T-cell (primary cell): ENCODE results near the gene B3GNT7. TPM values are rescaled to one million over a fixed set of nuclear protein-coding genes. Genes with fewer than 3 reads are reported as not detected.
A peak's percentile ranks its signal among the peaks of the same experiment; 100 is the strongest.

Source experiments
- ATAC-seq, 4 experiments: fragments of 200-7000 bp in 3 of 4; fragments of 150-1000 bp in 1 of 4; cut with Tn5 transposase; replicated peaks in 1 of 4; 1 replicate in 3 of 4; 2 replicates in 1 of 4; pipeline ENCODE4 v1.10.0; 2021; ENCODE audit warnings: moderate library complexity in 3 of 4, mild to moderate bottlenecking in 2 of 4, moderate number of reproducible peaks in 1 of 4
- CTCF ChIA-PET, 2 donors: fragments of 300-600 bp; sonication (Branson Sonifier 250); formaldehyde crosslinking; loops; one replicate each; lab custom pipeline; 2022; ENCODE audit warnings: antibody characterized with exemption in 2 of 2; lab: Charles Lee
- POLR2A ChIA-PET, 2 donors: fragments of 300-600 bp; sonication (Branson Sonifier 250); formaldehyde crosslinking; loops; one replicate each; lab custom pipeline; 2022; ENCODE audit warnings: antibody characterized with exemption in 2 of 2; lab: Charles Lee
- DNase-seq, 35 experiments: peaks; one replicate each; pipeline versions ENCODE4 v3.0.0 to v3.0.0-alpha.2; 2013 to 2023
- H3K27ac ChIP-seq: one replicate; pipeline ENCODE4 v1.5.1; 2013; ENCODE audit warnings: low read length
- H3K27me3 ChIP-seq, 2 experiments: replicated peaks in 1 of 2; 1 replicate in 1 of 2; 2 replicates in 1 of 2; pipeline versions ENCODE4 v1.6.1 to v1.7.0; 2013; ENCODE audit warnings: low read length in 1 of 2, mixed read lengths in 1 of 2; ENCODE audit not compliant: control insufficient read depth in 2 of 2, insufficient read depth in 2 of 2; ENCODE audit errors: extremely low read depth in 1 of 2
- H3K36me3 ChIP-seq, 2 donors: 1 replicate in 1 of 2; 2 replicates in 1 of 2; pipeline versions ENCODE4 v1.6.1 to v1.7.0; 2013; ENCODE audit warnings: low read length in 1 of 2; ENCODE audit not compliant: control insufficient read depth in 2 of 2, insufficient read depth in 1 of 2; ENCODE audit errors: extremely low read depth in 1 of 2
- H3K4me1 ChIP-seq, 2 experiments: 1 replicate in 1 of 2; 2 replicates in 1 of 2; pipeline versions ENCODE4 v1.6.1 to v1.7.0; 2013; ENCODE audit warnings: low read length in 2 of 2, mixed read lengths in 1 of 2; ENCODE audit not compliant: insufficient read depth in 2 of 2, control insufficient read depth in 1 of 2; ENCODE audit errors: extremely low read depth in 1 of 2
- H3K4me3 ChIP-seq, 2 donors: 1 replicate in 1 of 2; 2 replicates in 1 of 2; pipeline versions ENCODE4 v1.5.1 to v1.7.0; 2013; ENCODE audit warnings: mild to moderate bottlenecking in 2 of 2, low read length in 1 of 2, moderate library complexity in 1 of 2; ENCODE audit not compliant: control insufficient read depth in 1 of 2; ENCODE audit errors: extremely low read depth in 1 of 2
- H3K9me3 ChIP-seq: 2 replicates; pipeline ENCODE4 v1.7.0; 2013
- H3K27ac Mint-ChIP-seq, 2 donors: one replicate each; pipeline ENCODE4 v1.8.0; 2020 to 2021; ENCODE audit warnings: mild to moderate bottlenecking in 2 of 2, mixed read lengths in 2 of 2
- H3K27me3 Mint-ChIP-seq, 2 donors: one replicate each; pipeline ENCODE4 v1.8.0; 2021 to 2022; ENCODE audit warnings: mixed read lengths in 2 of 2
- H3K36me3 Mint-ChIP-seq: one replicate; pipeline ENCODE4 v1.8.0; 2021; ENCODE audit warnings: mixed read lengths
- H3K4me1 Mint-ChIP-seq, 3 donors: one replicate each; pipeline ENCODE4 v1.8.0; 2020 to 2022; ENCODE audit warnings: mixed read lengths in 3 of 3, mild to moderate bottlenecking in 1 of 3
- H3K4me3 Mint-ChIP-seq, 3 donors: one replicate each; pipeline ENCODE4 v1.8.0; 2020 to 2022; ENCODE audit warnings: mild to moderate bottlenecking in 3 of 3, mixed read lengths in 3 of 3, moderate library complexity in 3 of 3
- H3K9me3 Mint-ChIP-seq, 3 donors: one replicate each; pipeline ENCODE4 v1.8.0; 2020 to 2022; ENCODE audit warnings: mixed read lengths in 3 of 3
- WGBS: methylation state at CpG from one replicate; pipeline ENCODE4 v1.1.5; 2013; ENCODE audit warnings: missing lambda C conversion rate; ENCODE audit not compliant: insufficient coverage; 5-methylcytosine and 5-hydroxymethylcytosine counted together
- total RNA-seq, 35 experiments: library from RNA in 6 of 35; stranded (reverse) in 6 of 35; fragments of 120-200 nt in 1 of 35; gene quantifications; one replicate each; pipeline versions ENCODE4 v1.2.1 to v1.2.4 and lab custom pipeline; 2013 to 2026

The B3GNT7 gene
- total RNA-seq, 5 donors from 2014 or later (not counting 1 experiment from before 2014, with no cell fraction given) = 0.30 to 2.0 (median 0.68) TPM

DNA sequence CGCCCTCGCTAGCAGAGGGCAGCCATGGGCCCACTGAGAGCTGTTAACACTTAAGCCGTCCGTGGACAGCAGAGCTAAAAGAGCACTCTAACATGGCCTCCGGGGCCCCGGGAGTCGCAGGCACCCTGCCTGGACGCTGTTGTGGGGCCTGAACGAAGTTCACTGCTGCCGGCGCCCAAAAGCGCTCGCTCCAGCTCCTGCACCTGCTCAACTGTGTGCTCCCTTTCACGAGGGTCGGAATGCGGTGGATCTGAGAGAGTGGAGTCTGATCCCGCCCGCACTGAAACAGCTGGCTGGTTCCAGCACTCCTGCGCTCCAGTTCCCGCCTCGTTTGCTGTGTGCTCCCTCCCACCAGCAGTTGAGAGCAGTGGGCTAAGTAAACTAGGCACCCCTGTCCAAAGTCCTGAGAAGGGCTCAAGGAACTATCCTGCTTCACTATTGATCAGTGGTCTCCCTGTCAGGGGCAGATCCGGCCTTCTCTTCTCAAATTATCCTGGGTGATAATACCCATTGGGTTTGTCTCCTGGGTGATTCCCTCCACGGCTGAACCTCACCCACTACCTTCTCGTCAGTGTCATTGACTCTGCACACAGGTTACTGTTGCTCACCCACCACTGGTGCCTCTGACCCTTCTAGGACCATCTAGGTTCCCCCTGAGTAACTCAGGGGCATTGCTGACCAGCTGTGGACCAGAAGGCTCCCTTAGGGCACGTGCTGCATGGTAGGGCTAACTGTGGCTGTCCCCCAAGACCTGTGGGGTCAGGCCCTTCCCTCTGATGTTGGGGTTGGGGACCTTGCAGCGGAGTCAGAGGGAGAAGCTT, 23.5 kb downstream of the B3GNT7 start:
- Histone ChIP-seq H3K4me3 (no peak overlapping the region), H3K9me3 (no peaks in the 10 kb centered on the region), H3K36me3 (no peaks in the 10 kb centered on the region), H3K4me1 (no peaks in the 10 kb centered on the region), H3K27ac (no peak overlapping the region), H3K27me3 (peaks cover 0 to 35% of the 10 kb centered on the region in 2 experiments)
- 84% methylated on average over 21 of the region's 26 CpGs for WGBS
- DNase-seq (no peak), ATAC-seq (no peak)
- Mint-ChIP-seq H3K4me1 (no peaks in the 10 kb centered on the region), H3K9me3 (no peaks in the 10 kb centered on the region), H3K4me3 (no peak overlapping the region), H3K27me3 (peaks cover 9 to 14% of the 10 kb centered on the region in 2 donors), H3K27ac (peak overlapping the region in 1 of 2 donors; percentile 36), H3K36me3 (no peaks in the 10 kb centered on the region)
- CTCF ChIA-PET = interaction anchor here in 1 of 2 donors (0.6 kb wide), 2 partner anchors 8 to 1648 kb away, joined by 3 read pairs; no protein-coding TSS in a partner anchor
- POLR2A ChIA-PET = interaction anchor here in 1 of 2 donors (0.7 kb wide), 1 partner anchor 8 kb away, joined by 10 read pairs; no protein-coding TSS in a partner anchor

DNA sequence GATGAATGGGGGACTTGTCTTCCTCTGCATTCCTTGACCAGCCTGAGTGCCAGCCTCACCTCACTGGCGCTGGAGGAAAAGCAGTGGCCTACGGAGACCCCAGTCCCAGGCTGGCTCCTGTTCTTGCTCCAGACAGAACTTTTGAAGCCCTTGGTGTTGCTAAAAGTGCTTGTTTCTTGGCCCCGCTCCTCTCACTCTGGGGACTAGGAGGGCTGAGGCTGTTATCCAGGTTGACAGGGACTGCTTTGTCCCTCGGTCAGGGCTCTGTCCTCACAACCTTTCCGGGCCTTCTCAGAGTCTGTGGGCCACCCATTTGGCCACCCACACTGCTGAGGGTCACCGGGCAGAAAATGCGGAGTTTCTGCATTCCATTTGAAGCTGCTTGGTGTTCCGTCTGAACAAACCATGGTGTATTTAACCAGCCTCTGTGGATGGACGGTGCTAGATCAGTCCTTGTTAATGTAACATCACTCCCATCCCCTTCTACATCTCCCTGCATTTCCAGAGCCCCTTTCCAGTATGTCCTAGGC, 25.6 kb downstream of the B3GNT7 start:
- POLR2A ChIA-PET = interaction anchor here in 1 of 2 donors (0.6 kb wide), 1 partner anchor 301 kb away, joined by 4 read pairs; no protein-coding TSS in a partner anchor
- 85% methylated on average over 9 of the region's 9 CpGs for WGBS
- peaks cover 0 to 10% (median 1%) of the 10 kb centered on the region in 3 donors for H3K4me1 Mint-ChIP-seq
- Histone ChIP-seq H3K4me3 (no peak overlapping the region), H3K27ac (no peak overlapping the region), H3K9me3 (no peaks in the 10 kb centered on the region), H3K4me1 (peaks cover 0 to 13% of the 10 kb centered on the region in 2 experiments), H3K36me3 (no peaks in the 10 kb centered on the region), H3K27me3 (peaks cover 0 to 19% of the 10 kb centered on the region in 2 experiments)
- no peak for ATAC-seq
- H3K4me3 Mint-ChIP-seq = no peak overlapping the region
- H3K36me3 Mint-ChIP-seq = no peaks in the 10 kb centered on the region
- CTCF ChIA-PET = no interaction called here
- no peaks in the 10 kb centered on the region for H3K9me3 Mint-ChIP-seq
- no peak for DNase-seq
- no peak overlapping the region for H3K27ac Mint-ChIP-seq
- peaks cover 0 to 11% of the 10 kb centered on the region in 2 donors for H3K27me3 Mint-ChIP-seq

DNA sequence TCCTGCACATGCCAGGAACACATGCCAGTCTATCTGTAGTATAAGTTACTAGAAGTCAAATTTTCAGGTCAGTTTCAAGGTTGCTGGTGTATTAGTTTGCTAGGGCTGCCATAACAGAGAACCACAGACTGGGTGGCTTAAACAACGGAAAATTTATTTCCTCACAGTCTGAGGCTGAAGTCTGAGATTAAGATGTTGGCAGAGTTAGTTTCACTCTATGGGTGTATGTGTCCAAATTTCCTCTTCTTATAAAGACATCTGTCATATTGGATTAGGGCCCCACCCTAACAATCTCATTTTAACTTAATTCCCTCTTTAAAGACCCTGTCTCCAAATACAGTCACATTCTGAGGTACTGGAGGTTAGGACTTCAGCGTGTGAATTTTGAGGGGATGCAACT, 26.5 kb downstream of the B3GNT7 start:
- Mint-ChIP-seq H3K27ac (no peak overlapping the region), H3K4me1 (peaks cover 0 to 17% (median 9%) of the 10 kb centered on the region in 3 donors), H3K9me3 (no peaks in the 10 kb centered on the region), H3K36me3 (no peaks in the 10 kb centered on the region), H3K27me3 (peaks cover 0 to 9% of the 10 kb centered on the region in 2 donors), H3K4me3 (no peak overlapping the region)
- no peak overlapping the region for H3K4me3 ChIP-seq
- H3K9me3 ChIP-seq = no peaks in the 10 kb centered on the region
- no peak overlapping the region for H3K27ac ChIP-seq
- WGBS = no CpG with 5 or more reads among the region's 2 CpGs
- peaks cover 0 to 22% of the 10 kb centered on the region in 2 experiments for H3K4me1 ChIP-seq
- ATAC-seq (no peak), DNase-seq (no peak)
- ChIA-PET CTCF (no interaction called here), POLR2A (no interaction called here)
- H3K36me3 ChIP-seq = no peaks in the 10 kb centered on the region
- peaks cover 0 to 15% of the 10 kb centered on the region in 2 experiments for H3K27me3 ChIP-seq

DNA sequence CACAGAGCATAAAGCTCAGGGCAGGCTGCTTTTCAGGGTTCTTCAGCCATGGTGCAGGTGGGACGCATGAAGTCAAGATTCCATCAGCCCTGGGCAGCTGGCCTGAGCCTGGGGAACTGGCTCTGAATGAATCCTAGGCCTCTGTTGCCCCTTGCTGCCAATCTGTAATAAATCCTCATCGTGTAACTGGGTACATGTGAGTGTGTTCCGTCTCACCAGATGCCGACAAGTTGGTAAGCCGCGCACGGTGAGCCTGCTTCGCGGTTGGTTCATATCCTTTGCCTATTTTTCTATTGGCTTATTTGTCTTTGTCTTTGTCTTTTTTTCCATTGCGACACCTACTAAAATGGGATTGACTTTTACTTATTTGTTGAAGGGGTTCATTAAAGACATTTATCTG, 27.7 kb downstream of the B3GNT7 start:
- Mint-ChIP-seq H3K36me3 (no peaks in the 10 kb centered on the region), H3K4me3 (no peak overlapping the region), H3K27me3 (peaks cover 0 to 9% of the 10 kb centered on the region in 2 donors), H3K9me3 (no peaks in the 10 kb centered on the region), H3K4me1 (peaks cover 0 to 17% (median 9%) of the 10 kb centered on the region in 3 donors), H3K27ac (no peak overlapping the region)
- DNase-seq (no peak), ATAC-seq (no peak)
- 98% methylated on average over 7 of the region's 10 CpGs for WGBS
- no peaks in the 10 kb centered on the region for H3K9me3 ChIP-seq
- no peaks in the 10 kb centered on the region for H3K36me3 ChIP-seq
- H3K4me1 ChIP-seq = peaks cover 0 to 24% of the 10 kb centered on the region in 2 experiments
- ChIA-PET POLR2A (no interaction called here), CTCF (no interaction called here)
- H3K27me3 ChIP-seq = peaks cover 0 to 9% of the 10 kb centered on the region in 2 experiments
- H3K27ac ChIP-seq = no peak overlapping the region
- H3K4me3 ChIP-seq = no peak overlapping the region

DNA sequence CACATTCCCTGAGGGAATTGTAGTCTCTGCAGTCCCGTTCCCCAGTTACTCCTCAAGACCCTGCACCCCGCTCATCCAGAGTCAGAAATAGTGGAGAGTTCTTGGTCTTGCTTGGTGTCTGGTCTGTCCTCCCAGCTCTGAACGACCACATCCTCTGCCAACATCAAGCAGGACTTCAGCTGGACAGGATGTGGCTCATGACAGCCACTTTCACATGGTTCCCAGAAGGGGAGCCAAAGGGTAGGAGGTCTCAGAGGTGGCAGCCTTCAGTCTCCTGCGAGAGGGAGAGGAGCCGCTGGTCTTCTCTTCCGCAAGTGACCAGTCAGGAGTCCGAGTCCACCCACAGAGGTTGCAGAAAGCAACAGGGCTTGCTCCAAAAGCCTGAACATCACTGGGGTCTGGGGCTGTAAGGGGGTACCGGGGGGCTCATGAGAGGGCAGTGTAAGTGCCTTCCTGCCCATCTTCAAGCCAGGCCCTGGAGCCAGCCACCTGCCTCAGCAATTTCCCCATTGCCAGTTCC, 29.8 kb downstream of the B3GNT7 start:
- H3K27me3 ChIP-seq = no peaks in the 10 kb centered on the region
- CTCF ChIA-PET = interaction anchor here in 1 of 2 donors (0.7 to 1.5 kb wide), 5 partner anchors 13 to 351 kb away, joined by 3 to 14 read pairs (median 4); no protein-coding TSS in a partner anchor
- H3K27me3 Mint-ChIP-seq = peaks cover 0 to 2% of the 10 kb centered on the region in 2 donors
- DNase-seq (no peak), ATAC-seq (no peak)
- H3K36me3 Mint-ChIP-seq = no peaks in the 10 kb centered on the region
- peaks cover 0 to 17% (median 9%) of the 10 kb centered on the region in 3 donors for H3K4me1 Mint-ChIP-seq
- no peaks in the 10 kb centered on the region for H3K36me3 ChIP-seq
- H3K27ac Mint-ChIP-seq = peak overlapping the region in 1 of 2 donors; percentile 79
- H3K4me3 ChIP-seq = no peak overlapping the region
- H3K27ac ChIP-seq = peak overlapping the region; percentile 75
- no peak overlapping the region for H3K4me3 Mint-ChIP-seq
- H3K9me3 ChIP-seq = no peaks in the 10 kb centered on the region
- WGBS = 74% methylated on average over 5 of the region's 8 CpGs
- H3K9me3 Mint-ChIP-seq = peaks cover 0 to under 1% (median 0%) of the 10 kb centered on the region in 3 donors
- peaks cover 0 to 24% of the 10 kb centered on the region in 2 experiments for H3K4me1 ChIP-seq
- POLR2A ChIA-PET = interaction anchor here (0.6 to 0.9 kb wide), 3 partner anchors 16 to 39 kb away, joined by 4 to 7 read pairs (median 6); partner anchors contain the start of gene NCL (in 1 of the 2)
